Prostate gland (tissue), 2 donors: ENCODE data around the gene DCUN1D1.

Experiments used
- POLR2A ChIP-seq: fragments of 450-650 bp; IDR thresholded peaks from one replicate; pipeline ENCODE4 v1.6.1; 2016; ENCODE audit warnings: antibody characterized with exemption, mild to moderate bottlenecking
- POLR2AphosphoS5 ChIP-seq: sonication (generic); formaldehyde crosslinking; IDR thresholded peaks from one replicate; pipeline ENCODE4 v1.6.1; 2017; ENCODE audit warnings: antibody characterized with exemption
- TF ChIP-seq, protein P1 (sequence below), 4 experiments: fragments of 200-600 bp in 2 of 4; fragments of 450-650 bp in 2 of 4; sonication (generic) in 2 of 4; IDR thresholded peaks; 1 replicate in 3 of 4; 2 replicates in 1 of 4; pipeline ENCODE4 v1.5.1; 2016 to 2019; ENCODE audit warnings: antibody characterized with exemption in 4 of 4, mild to moderate bottlenecking in 2 of 4, moderate library complexity in 2 of 4

DNA sequence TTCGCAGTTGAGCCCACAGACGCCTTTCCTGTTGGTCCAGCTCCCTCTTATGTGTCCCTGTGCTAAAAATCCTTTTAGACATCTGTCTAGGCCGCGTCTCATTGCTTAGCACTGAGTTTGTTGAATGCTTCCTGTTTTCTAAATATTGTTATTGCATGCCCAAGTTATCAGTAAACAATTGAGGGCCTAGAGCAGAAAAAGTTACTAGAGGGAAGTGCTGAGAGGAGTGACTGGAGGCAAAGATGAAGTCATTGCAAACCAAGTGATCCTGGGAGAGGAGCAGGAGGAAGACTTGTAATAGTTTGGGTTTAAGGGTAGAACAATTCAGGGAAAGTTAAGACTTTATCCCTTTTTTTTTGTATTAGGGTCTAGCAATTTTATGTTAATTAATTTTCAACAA lies 88.1 kb downstream of the DCUN1D1 start:
- TF ChIP-seq, protein P1, sequence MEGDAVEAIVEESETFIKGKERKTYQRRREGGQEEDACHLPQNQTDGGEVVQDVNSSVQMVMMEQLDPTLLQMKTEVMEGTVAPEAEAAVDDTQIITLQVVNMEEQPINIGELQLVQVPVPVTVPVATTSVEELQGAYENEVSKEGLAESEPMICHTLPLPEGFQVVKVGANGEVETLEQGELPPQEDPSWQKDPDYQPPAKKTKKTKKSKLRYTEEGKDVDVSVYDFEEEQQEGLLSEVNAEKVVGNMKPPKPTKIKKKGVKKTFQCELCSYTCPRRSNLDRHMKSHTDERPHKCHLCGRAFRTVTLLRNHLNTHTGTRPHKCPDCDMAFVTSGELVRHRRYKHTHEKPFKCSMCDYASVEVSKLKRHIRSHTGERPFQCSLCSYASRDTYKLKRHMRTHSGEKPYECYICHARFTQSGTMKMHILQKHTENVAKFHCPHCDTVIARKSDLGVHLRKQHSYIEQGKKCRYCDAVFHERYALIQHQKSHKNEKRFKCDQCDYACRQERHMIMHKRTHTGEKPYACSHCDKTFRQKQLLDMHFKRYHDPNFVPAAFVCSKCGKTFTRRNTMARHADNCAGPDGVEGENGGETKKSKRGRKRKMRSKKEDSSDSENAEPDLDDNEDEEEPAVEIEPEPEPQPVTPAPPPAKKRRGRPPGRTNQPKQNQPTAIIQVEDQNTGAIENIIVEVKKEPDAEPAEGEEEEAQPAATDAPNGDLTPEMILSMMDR (IDR thresholded peaks at IDR 0.05) = no peak
- TF ChIP-seq POLR2AphosphoS5 = no peak
- no peak for TF ChIP-seq POLR2A
